Stromal cell of bone marrow (primary cell): ENCODE results near the gene MEX3A.
"Not testable (repeated sequence)": the region's sequence is repeated elsewhere in the genome, so short reads cannot be mapped to it uniquely, and the experiment has no call there.

Source experiments
- DNase-seq: peaks from one replicate; pipeline ENCODE4 v3.0.0-alpha.2; 2012; ENCODE audit warnings: low read depth

Gene MEX3A

DNA sequence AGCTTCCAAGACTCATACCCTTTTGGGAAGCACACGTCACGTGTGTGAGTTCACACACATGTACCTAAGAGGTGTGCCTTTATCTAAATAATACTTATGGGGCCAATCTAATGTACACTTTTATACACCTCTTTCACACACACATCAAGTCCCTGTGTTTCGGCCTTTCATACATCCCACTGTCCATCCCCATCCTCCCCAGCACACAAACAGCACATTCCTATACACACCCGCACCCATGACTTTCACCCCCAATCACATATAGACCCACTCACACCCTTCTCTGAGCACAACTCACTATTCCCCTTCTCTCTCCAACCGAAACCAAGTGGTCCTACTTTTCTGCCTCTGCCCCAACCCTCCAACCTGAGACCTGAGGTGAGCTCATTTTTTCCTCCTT lies 3.5 kb downstream of the MEX3A start:
- DNase-seq = no peak

DNA sequence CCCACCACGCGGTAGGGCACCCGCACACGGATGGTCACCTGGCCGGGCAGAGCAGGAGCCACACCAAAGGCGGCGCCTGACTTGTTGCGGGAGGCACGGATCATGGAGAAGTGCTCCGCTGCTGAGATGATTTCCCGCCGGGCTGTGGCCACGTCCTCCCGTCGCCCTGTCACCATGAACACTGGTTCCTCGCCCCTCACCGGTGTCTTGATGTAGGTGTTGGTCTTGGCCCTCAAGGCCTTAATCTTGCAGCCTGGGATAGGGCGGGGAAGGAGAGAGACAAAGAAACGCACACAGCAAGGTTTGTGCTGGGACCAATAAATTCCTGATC lies 4.9 kb downstream of the MEX3A start:
- DNase-seq = no peak

DNA sequence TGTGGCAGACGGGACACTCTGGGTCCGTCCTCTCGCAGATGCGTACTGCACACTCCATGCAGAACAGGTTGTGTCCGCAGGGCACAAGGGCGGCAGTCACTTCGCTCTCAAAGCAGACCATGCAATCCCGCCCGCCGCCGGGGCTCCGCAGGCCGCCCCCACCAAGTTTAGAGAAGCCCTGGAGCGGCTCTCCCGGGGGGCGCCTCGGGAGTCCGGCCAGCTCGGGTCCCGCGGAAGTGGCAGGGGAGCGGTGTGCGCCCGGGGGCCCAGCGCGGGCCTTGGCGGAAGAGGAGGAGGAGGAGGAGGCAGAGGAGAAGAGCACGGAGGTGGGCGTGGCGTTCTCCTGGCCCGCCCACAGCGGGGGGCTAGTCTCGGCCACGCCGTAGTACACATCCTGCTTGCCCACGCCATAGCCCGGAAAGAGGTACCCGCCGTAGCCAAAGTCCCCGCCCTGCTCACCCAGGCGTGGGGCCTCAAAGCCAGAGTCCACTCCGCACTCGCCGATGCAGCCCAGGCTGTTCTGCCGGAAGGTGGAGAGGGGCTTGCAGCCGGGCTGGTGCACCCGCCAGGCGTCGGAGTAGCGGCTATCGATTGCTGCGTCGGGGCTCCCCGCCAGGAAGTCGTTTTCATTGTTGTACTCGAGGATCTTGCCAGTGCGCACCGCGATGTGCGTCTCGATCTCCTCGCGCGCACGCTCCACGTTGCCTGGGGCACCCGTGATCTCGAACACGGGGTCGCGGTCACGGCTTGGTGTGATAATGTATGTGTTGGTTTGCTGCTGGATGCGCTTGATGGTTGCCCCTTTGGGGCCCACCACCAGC lies 5.4 kb downstream of the MEX3A start:
- no peak for DNase-seq

DNA sequence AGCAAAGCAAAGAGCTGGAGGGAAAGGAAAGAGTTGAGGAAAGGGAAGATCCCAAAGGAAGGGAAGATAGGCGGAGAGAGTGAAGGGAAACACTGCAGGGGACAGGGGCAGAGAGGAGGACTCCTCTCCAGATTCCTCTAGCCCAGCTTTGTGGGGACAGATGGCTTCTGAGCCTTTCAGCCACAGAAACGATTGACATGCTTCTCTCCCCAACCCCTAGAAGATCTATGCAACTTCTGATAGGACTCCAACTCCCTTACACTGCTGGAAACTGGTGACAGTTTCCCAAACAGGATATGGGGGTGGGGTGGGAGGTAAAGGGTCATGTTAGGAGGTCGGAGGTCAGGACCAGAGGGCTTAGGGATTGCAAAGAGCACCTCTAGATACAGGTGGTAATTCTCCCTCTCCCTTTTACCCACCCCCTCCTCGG lies 6.5 kb downstream of the MEX3A start:
- no peak for DNase-seq

DNA sequence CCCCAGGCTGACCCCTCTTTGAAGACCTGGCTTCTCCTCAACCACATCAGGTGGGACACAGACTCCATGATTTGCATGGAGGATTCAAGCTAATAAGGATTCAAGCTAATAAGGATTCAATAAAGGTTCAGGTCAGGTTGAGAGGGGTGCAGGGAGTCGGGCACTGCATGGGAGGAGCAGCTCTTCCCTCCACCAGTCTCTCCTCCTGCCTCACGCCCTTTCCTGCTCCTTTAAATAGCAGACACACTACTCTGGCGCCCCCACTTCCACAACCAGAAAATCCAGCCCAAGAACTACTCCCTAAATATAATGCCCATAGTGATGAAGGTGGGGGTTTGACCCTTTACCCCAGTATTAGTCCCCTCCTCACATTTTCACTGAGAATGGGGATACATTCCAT lies 7.1 kb downstream of the MEX3A start:
- DNase-seq = no peak

DNA sequence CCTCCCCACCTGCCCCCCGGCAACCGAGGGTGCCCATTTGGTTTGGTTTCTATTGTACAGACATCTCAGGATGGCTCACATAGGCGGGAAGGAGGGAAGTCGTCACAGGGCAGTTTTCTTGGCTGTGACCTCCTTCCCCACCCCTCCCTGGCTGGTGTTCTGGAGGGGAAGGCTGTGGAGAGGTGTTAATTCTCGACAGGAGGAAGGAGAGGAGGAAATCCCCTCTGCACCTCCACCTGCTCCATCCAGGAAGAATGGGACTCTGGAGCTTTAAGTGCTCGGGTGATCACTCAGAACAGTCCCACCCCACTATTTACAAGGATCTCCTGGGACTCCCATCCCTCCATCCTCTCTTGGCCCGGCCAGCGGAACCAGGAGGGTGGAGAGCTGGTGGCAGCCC lies 7.6 kb downstream of the MEX3A start:
- no peak for DNase-seq

DNA sequence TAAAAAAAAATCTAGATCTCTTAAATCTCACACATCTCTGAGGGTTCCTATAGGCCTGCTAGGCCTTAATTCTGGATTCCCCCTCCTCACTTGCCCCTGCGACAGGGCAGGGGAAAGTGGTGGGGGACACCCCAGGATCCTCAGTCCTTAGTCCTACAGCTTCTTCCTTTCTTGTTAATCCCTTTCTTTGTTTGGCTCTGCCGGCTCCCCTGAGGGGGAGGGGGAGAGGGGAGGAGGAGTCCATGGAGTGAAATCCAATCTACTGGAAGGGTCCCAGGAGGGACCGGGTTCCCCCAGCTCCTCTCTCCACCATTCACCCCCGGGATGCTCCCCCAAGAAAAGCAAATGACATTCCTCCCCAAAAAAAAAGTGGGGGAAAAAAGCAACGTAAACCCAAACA lies 8.5 kb downstream of the MEX3A start:
- no peak for DNase-seq

DNA sequence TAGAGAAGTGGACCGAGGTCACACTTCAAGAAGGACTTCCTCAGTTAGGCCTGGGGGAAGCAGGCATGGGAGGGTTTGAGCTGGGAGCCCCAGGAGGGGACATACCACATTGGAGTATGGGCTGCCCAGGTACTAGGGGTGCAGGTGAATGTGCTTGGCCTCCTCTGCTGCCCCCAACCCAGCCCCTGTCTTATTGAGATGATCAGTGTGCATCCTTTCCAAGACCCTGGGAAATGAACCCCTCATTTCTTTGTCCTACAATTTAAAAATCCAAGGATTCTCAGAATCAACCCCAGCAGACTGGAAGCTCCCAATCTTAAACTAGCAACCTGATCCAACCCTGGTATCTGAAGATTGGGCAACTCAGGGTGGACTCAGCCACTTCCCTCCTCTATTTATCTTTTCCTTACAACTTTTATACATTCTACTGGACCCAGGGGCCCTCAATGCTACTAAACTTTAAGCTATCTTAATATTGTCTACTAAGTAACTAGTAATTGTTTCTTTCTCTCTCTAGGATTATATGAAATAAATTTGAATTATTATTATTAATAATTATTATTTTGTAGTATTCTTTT lies 9.1 kb downstream of the MEX3A start:
- DNase-seq = no peak

DNA sequence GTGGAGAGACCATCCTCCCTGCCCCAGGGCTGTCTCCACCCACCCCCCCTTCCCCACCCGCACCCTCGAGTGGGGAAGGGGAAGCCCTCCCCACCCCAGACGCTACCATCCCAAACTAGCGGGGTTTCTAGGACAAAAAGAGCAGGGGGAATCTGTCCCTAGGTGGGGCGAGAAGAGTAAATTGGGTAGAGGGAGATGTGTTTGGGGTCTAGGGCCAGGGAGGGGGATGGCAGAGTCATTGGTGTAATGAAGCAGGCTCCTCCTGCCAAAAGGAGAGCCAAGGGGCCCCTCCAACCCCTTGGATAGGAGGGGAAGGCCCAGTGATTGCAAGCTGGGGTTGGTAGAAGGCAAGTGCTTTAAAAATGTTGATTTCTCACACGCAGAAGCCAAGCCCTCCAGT lies 10.0 kb downstream of the MEX3A start:
- no peak for DNase-seq

DNA sequence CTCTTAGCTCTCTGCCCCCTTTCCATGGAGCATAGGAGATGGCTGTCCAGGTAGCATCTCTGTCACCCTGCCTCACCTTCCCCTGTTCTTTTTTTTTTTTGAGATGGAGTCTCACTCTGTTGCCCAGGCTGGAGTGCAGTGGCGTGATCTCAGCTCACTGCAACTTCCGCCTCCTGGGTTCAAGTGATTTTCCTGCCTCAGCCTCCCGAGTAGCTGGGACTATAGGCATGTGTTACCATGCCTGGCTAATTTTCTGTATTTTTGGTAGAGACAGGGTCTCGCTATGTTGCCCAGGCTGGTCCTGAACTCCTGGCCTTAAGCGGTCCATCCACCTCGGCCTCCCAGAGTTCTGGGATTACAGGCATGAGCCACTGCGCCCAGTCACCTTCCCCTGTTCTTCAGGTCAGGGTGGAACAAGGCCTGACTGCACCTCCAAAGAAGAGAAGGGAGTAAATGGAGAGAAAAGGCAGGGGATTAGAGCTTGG lies 10.9 kb downstream of the MEX3A start:
- DNase-seq = not testable (repeated sequence)

DNA sequence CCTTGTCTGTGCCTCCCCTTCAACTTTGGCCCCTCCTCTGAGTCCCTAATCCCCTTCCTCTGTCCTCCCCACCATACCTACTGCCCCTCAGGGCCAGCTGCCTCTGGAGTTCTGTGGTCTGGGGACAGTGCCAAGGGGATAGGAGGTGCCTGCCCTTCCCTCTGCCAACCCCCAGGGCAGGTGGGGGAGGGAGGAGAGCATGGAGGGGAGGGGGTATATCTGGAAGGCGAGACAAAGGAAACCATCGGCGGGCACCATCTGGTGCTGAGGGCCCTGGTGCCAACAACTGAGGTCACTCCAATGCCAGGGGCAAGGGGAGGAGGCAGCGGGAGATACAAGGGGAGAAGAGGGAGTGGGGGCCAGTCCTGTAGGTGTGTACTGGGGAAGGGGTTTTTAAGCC lies 11.7 kb downstream of the MEX3A start:
- no peak for DNase-seq

DNA sequence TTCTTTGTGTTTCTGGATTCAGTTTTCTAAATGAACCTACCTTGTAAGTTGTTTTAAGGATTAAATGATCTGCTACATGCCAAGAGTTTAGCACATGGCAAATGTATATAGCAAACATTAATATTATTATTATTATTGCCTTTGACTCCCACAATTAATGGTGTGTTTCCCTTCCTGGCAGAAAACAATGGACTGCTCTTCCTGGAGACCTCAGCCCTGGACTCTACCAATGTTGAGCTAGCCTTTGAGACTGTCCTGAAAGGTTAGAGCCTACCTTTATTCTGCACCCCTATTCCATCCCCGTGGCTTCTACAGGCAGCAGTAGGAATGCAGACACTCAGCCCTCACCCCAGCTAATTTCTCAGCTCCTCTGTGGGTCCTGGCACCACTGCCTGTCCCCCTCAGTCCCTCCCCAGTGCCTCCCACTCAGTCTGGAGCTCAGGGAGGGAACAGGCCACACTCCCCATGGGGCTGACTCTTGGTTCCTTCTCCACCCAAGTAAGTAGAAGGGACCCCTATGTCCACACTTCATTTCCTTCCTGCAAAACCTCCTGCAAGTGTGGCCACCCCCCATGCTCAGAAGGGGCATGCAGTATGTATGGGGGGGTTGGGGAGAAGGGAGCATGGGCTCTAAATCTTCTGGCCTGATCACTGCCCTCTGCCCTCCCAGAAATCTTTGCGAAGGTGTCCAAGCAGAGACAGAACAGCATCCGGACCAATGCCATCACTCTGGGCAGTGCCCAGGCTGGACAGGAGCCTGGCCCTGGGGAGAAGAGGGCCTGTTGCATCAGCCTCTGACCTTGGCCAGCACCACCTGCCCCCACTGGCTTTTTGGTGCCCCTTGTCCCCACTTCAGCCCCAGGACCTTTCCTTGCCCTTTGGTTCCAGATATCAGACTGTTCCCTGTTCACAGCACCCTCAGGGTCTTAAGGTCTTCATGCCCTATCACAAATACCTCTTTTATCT lies 12.5 kb downstream of the MEX3A start:
- no peak for DNase-seq

DNA sequence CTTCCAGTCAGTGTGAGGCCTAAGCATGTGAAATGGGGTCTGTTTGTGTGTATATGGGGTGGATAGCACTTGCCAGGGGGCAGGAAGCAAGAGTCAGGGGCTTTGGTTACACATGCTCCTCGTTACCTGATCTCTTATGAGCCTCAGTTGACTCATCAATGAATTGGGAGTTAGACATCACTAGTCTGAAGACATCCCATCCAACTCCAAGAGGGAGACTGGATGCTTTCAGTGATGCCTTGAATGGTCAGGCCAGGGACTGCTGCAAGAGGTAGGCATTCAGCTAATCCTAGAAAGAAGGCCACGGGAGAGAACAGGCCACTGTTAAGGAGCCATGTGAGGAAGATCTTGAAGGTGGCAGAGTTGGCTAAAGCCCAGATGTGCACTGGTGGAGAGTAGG lies 15.0 kb downstream of the MEX3A start:
- no peak for DNase-seq

DNA sequence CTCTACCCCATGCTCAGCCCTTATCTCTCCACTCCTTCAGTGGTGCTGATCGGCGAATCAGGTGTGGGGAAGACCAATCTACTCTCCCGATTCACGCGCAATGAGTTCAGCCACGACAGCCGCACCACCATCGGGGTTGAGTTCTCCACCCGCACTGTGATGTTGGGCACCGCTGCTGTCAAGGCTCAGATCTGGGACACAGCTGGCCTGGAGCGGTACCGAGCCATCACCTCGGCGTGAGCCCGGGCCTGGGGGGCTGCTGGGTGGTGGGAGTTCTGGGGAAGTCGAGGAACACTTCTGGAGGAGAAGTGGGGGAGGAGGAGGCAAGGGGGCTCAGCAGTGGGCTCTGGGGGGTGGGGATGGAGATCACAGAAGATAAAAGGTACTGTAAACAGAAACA lies 16.4 kb downstream of the MEX3A start:
- no peak for DNase-seq

DNA sequence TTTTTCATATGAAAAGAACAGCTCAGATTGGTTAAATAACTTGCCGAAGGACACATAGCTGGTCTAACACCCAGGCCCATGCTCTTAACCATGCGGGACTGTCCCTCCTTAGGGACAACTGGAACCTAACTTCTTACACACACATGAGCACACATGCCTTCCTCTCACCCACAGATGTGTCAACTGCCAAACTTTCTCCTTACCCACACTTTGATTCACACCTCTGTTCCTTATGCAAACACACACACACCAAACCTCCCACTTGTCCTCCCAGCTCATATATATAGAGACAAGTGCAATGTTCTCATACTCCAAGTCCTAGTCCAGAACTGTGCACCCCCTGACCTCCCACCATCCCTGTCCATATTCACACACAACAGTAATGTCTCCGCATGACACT lies 17.1 kb downstream of the MEX3A start:
- DNase-seq = no peak

DNA sequence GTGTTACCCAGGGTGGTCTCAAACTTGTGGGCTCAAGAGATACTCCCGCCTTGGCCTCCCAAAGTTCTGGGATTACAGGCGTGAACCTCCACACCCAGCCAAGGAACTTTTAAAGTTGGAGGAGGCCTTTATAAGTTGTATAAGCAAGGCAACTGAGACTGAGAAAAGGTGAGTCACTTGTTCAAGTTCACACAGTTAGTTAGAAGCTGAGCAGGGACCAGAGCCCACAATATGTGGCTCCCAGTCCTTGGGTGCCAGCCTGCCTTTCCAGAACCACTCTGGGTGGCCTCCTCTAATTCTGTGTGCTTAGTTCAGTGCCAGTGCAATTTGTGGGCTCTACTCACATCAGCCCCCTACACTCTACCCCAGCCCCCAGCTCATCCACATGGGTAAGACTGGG lies 17.6 kb downstream of the MEX3A start:
- DNase-seq = no peak

DNA sequence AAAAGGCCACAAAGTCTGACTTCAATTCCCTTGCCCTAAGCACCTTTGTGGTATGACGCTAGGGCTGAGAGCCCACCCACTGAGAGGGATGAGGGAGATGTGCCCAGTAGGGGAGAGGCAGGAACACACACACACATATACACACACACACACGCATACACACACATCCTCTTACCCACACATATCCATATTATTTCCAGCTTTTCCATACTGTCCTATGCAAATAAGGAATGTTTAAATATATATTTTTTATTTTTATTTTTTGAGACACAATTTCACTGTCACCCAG lies 18.3 kb downstream of the MEX3A start:
- no peak for DNase-seq

DNA sequence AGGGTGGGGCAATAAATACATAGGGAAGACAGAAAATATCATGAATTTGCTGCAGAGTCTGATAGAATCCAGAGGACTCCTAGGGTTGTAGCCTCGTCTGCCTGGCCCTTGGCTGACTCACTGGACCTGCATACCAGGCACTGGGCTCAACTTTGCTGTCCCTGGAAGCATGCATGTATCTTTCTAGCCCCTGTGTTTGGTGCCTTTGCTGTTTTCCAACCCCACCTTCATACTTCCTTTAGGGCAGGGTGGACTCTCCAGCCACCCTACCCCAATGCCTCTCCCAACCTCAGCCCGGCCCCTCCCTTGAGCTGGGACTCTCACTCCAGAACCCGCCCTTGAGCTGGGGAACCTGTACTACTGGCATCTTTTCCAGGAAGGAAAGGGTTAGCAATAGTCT lies 20.1 kb downstream of the MEX3A start:
- DNase-seq = no peak

DNA sequence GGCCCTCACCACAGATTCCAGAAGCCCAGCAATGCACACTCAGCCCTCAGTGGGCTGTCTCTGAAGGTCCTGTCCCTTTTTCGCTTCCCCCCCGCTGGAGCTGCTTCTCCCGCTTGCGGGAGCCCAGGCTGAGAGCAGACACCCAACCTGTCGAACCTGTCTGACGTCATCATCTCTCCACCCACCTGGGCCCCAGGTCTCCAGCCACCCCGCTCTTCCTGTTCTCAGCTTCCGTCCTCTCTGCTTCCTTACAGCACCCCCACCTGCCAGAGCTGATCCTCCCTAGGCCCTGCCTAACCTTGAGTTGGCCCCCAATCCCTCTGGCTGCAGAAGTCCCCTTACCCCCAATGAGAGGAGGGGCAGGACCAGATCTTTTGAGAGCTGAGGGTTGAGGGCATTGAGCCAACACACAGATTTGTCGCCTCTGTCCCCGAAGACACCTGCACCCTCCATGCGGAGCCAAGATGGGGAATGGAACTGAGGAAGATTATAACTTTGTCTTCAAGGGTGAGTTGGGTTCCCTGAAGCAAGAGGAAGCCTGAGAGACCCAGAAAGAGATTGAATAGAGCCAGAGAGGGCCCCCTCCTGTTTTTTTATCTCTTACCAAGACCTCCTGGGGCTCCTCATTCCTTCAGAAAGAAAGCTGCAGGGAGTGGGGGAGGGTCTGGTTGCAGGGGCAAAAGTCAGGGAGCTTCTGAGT lies 21.2 kb downstream of the MEX3A start, which contains the start of gene RAB25:
Gene RAB25, plus strand, starts transcription at position 224 of the 700 bp plus-strand sequence. Its CDS starts 241 bp downstream, at position 465.
- DNase-seq = no peak

DNA sequence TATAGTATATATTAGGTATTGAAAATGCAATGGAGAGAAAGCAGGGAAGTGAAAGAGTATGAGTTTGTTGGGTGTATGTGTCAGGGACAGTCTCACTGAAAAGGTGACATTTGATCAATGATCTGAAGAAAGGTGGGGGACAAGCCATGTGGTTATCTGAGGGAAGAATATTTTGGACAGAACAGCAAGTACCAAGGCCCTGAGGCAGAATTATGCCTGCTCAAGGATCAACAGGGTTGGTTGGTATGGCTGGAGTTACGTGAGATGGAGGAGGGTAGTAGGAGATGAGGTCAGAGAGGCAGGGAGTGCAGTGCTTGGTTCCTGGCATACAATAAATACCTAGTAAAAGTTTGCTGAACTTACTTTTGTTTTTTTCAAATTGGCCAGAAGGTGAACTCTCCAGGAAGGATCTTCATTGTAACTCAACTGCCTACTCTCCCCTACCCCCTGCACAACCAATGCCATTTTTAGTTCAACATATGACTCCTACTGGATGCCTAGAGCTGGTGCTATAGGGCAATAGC lies 25.9 kb downstream of the MEX3A start:
- DNase-seq = no peak

DNA sequence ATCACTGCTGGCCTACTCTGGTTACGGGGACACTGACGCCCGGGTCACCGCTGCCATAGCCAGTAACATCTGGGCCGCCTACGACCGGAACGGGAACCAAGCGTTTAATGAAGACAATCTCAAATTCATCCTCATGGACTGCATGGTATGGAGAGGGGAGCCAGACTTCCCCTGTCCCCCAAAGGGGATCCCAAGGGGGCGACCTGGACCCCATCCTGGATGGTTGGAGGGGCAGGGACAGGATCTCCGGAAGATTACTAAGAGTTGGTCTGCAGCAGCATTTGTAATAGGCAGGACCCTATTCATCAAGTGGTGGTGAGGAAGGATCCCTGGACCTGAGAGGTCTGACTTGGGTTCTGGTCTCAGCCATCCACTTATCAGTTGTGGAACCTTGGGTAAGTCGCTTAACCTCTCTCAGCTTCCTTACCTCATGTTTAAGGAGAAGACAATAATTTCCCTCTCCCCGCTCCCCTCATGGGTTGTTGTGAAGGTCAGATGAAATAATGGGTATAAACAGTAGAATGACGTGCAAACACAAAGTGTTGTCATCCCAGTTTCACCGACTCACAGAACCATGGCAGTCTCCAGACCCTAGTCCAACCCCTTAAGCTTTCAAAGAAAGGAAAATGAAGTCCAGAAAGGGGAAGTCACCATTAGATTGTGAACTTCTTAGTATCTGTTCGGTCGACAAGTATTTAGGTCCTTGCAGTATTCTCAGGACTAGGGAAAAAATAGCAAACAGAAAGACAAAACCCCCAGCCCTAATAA lies 26.8 kb downstream of the MEX3A start:
- no peak for DNase-seq
